OCI-LY3 (cell line): ENCODE measurements around the gene PNPLA7.
"Not testable (repeated sequence)": the region's sequence is repeated elsewhere in the genome, so short reads cannot be mapped to it uniquely, and the experiment has no call there.

Experiments
- H2AFZ ChIP-seq: fragments of 200-600, 300-600 bp; shearing (Covaris generic); 2 replicates; pipeline ENCODE4 v1.6.0; 2014; ENCODE audit warnings: antibody characterized with exemption, low read depth, low read length
- H3K27ac ChIP-seq: fragments of 200-600, 300-600 bp; sonication (generic); 2 replicates; pipeline ENCODE4 v1.5.1; 2014; ENCODE audit warnings: mild to moderate bottlenecking, low read length, moderate library complexity, mixed read lengths
- H3K27me3 ChIP-seq: fragments of 200-600, 300-600 bp; sonication (generic); 2 replicates; pipeline ENCODE4 v1.6.1; 2014; ENCODE audit warnings: low read depth, low read length, mixed read lengths
- H3K36me3 ChIP-seq: fragments of 200-600, 300-600 bp; sonication (generic); replicated peaks from 2 replicates; pipeline ENCODE3; 2014; ENCODE audit warnings: low read depth, low read length, mixed read lengths
- H3K4me1 ChIP-seq: fragments of 300-600, 200-600 bp; sonication (generic); 2 replicates; pipeline ENCODE4 v1.6.1; 2014; ENCODE audit warnings: low read length, mixed read lengths
- H3K4me2 ChIP-seq: fragments of 200-600, 300-600 bp; sonication (generic); 2 replicates; pipeline ENCODE4 v1.6.1; 2014; ENCODE audit warnings: low read length, mixed read lengths
- H3K4me3 ChIP-seq: fragments of 300-600, 200-600 bp; sonication (generic); 2 replicates; pipeline ENCODE4 v1.5.1; 2014; ENCODE audit warnings: antibody characterized with exemption, mild to moderate bottlenecking, low read length, moderate library complexity
- H3K79me2 ChIP-seq: fragments of 300-600, 200-600 bp; shearing (Covaris generic); 2 replicates; pipeline ENCODE4 v1.6.1; 2014; ENCODE audit warnings: mild to moderate bottlenecking, low read length, mixed read lengths
- H3K9ac ChIP-seq: fragments of 300-600, 200-600 bp; shearing (Covaris generic); 2 replicates; pipeline ENCODE4 v1.6.0; 2014; ENCODE audit warnings: mild to moderate bottlenecking, low read length, moderate library complexity
- H3K9me3 ChIP-seq: fragments of 200-600, 300-600 bp; shearing (Covaris generic); 2 replicates; pipeline ENCODE4 v1.6.1; 2014; ENCODE audit warnings: low read length, mixed read lengths; ENCODE audit not compliant: insufficient read depth
- H4K20me1 ChIP-seq: fragments of 200-600, 300-600 bp; sonication (generic); 2 replicates; pipeline ENCODE4 v1.6.1; 2016; ENCODE audit warnings: low read length, mixed read lengths; ENCODE audit not compliant: insufficient read depth
- CTCF ChIP-seq: fragments of 200-600, 300-600 bp; sonication (generic); IDR thresholded peaks from 2 replicates; pipeline ENCODE4 v1.5.1; 2014; ENCODE audit warnings: antibody characterized with exemption, low read length, low read depth
- EZH2phosphoT487 ChIP-seq: fragments of 200-600 bp; shearing (Covaris generic); IDR thresholded peaks from 2 replicates; pipeline ENCODE4 v1.6.1; 2018; ENCODE audit warnings: antibody characterized with exemption, mixed run types, low read depth

The PNPLA7 gene

GRCh38 chr9:137515338-137515724 lies 34.9 kb downstream of the PNPLA7 start:
- Histone ChIP-seq H2AFZ (no peak overlapping the region), H3K79me2 (no peaks in the 10 kb centered on the region), H3K9me3 (no peaks in the 10 kb centered on the region), H3K27ac (no peak overlapping the region), H3K4me3 (no peak overlapping the region), H4K20me1 (no peaks in the 10 kb centered on the region), H3K9ac (no peak overlapping the region), H3K36me3 (no peaks in the 10 kb centered on the region), H3K4me2 (no peak overlapping the region), H3K4me1 (peaks cover 10% of the 10 kb centered on the region), H3K27me3 (no peaks in the 10 kb centered on the region)
- TF ChIP-seq EZH2phosphoT487 (no peak), CTCF (no peak)

- peaks cover 10% of the 10 kb centered on the region for H3K4me1 ChIP-seq
- H3K27me3 ChIP-seq: no peaks in the 10 kb centered on the region
- no peak overlapping the region for H2AFZ ChIP-seq
- H3K4me3 ChIP-seq: no peak overlapping the region
- H3K36me3 ChIP-seq: no peaks in the 10 kb centered on the region
- no peak overlapping the region for H3K27ac ChIP-seq
- H4K20me1 ChIP-seq: no peaks in the 10 kb centered on the region
- H3K4me2 ChIP-seq: peak overlapping the region; percentile 73
- no peaks in the 10 kb centered on the region for H3K9me3 ChIP-seq
- H3K79me2 ChIP-seq: no peaks in the 10 kb centered on the region
- no peak for TF ChIP-seq CTCF
- TF ChIP-seq EZH2phosphoT487: no peak
- no peak overlapping the region for H3K9ac ChIP-seq
Observed at GRCh38 chr9:137514691-137515337, 35.4 kb downstream of the PNPLA7 start.

- peaks cover 10% of the 10 kb centered on the region for H3K4me1 ChIP-seq
- peak overlapping the region; percentile 73 for H3K4me2 ChIP-seq
- peak overlapping the region; percentile 50 for H3K9ac ChIP-seq
- peak overlapping the region; percentile 48; the same call in 1 of the 2 replicates for H2AFZ ChIP-seq
- not testable (repeated sequence) for H3K9me3 ChIP-seq, H3K79me2 ChIP-seq, H3K36me3 ChIP-seq, H4K20me1 ChIP-seq, H3K27ac ChIP-seq, H3K27me3 ChIP-seq
- peak overlapping the region; percentile 67 for H3K4me3 ChIP-seq
- TF ChIP-seq CTCF: peak; percentile 16; the same call in 1 of the 2 replicates
Observed at GRCh38 chr9:137513801-137514570, 36.2 kb downstream of the PNPLA7 start.

GRCh38 chr9:137513136-137513535 lies 37.1 kb downstream of the PNPLA7 start:
- H3K79me2 ChIP-seq, H2AFZ ChIP-seq, H3K36me3 ChIP-seq, H4K20me1 ChIP-seq, H3K9me3 ChIP-seq, H3K27ac ChIP-seq, H3K9ac ChIP-seq, H3K27me3 ChIP-seq: not testable (repeated sequence)
- peaks cover 10% of the 10 kb centered on the region for H3K4me1 ChIP-seq
- H3K4me3 ChIP-seq: peak overlapping the region; percentile 67
- H3K4me2 ChIP-seq: peak overlapping the region; percentile 73
